Smooth muscle cell (in vitro differentiated cells): Measurements from ENCODE around the gene RALGDS. TPM values are rescaled to one million over a fixed set of nuclear protein-coding genes. Genes with fewer than 3 reads are reported as not detected.

ENCODE experiments used
- DNase-seq: peaks from one replicate; lab custom pipeline; 2025; ENCODE audit not compliant: unreplicated experiment; lab: John Stamatoyannopoulos, UW
- H2AFZ ChIP-seq: fragments of 200-600 bp; sonication (generic); 2 replicates; pipeline ENCODE4 v1.6.0; 2016; ENCODE audit warnings: antibody characterized with exemption, low read depth, mild to moderate bottlenecking
- H3F3A ChIP-seq: fragments of 200-600 bp; sonication (generic); 2 replicates; pipeline ENCODE4 v1.6.0; 2017; ENCODE audit warnings: antibody characterized with exemption, low read depth
- H3K27ac ChIP-seq: fragments of 200-600 bp; sonication (generic); 2 replicates; pipeline ENCODE4 v1.5.1; 2016; ENCODE audit warnings: low read depth, mild to moderate bottlenecking
- H3K27me3 ChIP-seq: fragments of 200-600 bp; sonication (generic); 2 replicates; pipeline ENCODE4 v1.6.1; 2016; ENCODE audit warnings: low read depth, mild to moderate bottlenecking
- H3K36me3 ChIP-seq: fragments of 200-600 bp; sonication (generic); 2 replicates; pipeline ENCODE4 v1.5.1; 2016; ENCODE audit warnings: low read depth
- H3K4me1 ChIP-seq: fragments of 200-600 bp; sonication (generic); 2 replicates; pipeline ENCODE4 v1.5.1; 2016; ENCODE audit warnings: low read depth
- H3K4me2 ChIP-seq: fragments of 200-600 bp; sonication (generic); 2 replicates; pipeline ENCODE4 v1.6.0; 2016; ENCODE audit warnings: mild to moderate bottlenecking
- H3K4me3 ChIP-seq: fragments of 200-600 bp; sonication (generic); 2 replicates; pipeline ENCODE4 v1.5.1; 2016; ENCODE audit warnings: mild to moderate bottlenecking
- H3K79me2 ChIP-seq: fragments of 200-600 bp; sonication (generic); 2 replicates; pipeline ENCODE4 v1.6.0; 2016; ENCODE audit warnings: low read depth, mild to moderate bottlenecking
- H3K9ac ChIP-seq: fragments of 200-600 bp; sonication (generic); 2 replicates; pipeline ENCODE4 v1.6.0; 2016; ENCODE audit warnings: low read depth
- H3K9me3 ChIP-seq: fragments of 200-600 bp; sonication (generic); replicated peaks from 2 replicates; pipeline ENCODE4 v1.5.1; 2016; ENCODE audit warnings: low read depth
- H4K20me1 ChIP-seq: fragments of 200-600 bp; sonication (generic); 2 replicates; pipeline ENCODE4 v1.6.0; 2016; ENCODE audit warnings: low read depth
- CTCF ChIP-seq: fragments of 200-600 bp; sonication (generic); IDR thresholded peaks from 2 replicates; pipeline ENCODE4 v1.5.1; 2017; ENCODE audit warnings: borderline replicate concordance, mild to moderate bottlenecking, antibody characterized with exemption; ENCODE audit not compliant: insufficient read depth, poor library complexity, severe bottlenecking
- WGBS: methylation state at CpG from one replicate; pipeline ENCODE4 v1.1.7; 2016; ENCODE audit warnings: low lambda C conversion rate; 5-methylcytosine and 5-hydroxymethylcytosine counted together
- polyA plus RNA-seq: library from polyadenylated mRNA; unstranded; fragments of >200 nt; fragmentation: Nextera tagmentation; extraction: Ambion mirVana; gene quantifications from 2 replicates; pipeline ENCODE4 v1.2.1, GENCODE V29; 2016
- total RNA-seq: library from RNA; depleted of rRNA; stranded (reverse); fragments of >200 nt; gene quantifications from 2 replicates; pipeline ENCODE4 v1.2.3, GENCODE V29; 2014

Gene RALGDS
- total and polyA plus RNA-seq, 2 experiments from 2014 or later, result 27.8 to 37.7 TPM

DNA sequence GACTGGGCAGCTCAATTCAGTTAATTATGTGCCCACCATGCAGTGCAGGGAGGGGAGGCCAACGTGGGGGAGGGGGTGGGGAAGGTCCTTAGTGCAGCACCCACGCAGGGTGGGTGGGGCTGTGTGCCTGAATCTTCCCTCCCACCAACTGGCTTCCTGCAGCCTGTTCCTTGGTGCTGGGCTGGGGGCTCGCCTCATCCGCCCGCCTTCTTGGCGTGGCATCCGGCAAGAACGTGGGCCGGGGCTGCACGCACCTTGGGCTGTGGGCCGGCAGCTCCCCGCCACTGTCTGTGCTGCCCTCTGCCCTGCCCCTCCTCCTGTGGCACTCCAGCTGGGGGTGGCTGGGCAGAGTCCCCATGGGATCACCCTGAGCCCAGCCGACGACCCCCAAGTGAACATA, 19.6 kb upstream of the RALGDS start:
- WGBS, result 95% methylated on average over 14 of the region's 14 CpGs
- H3F3A ChIP-seq, result peaks cover 4% of the 10 kb centered on the region
- TF ChIP-seq CTCF, result no peak
- H3K27ac ChIP-seq, result no peak overlapping the region
- no peaks in the 10 kb centered on the region for H3K36me3 ChIP-seq
- no peak overlapping the region for H2AFZ ChIP-seq
- no peaks in the 10 kb centered on the region for H3K9me3 ChIP-seq
- no peak overlapping the region for H3K4me2 ChIP-seq
- DNase-seq, result no peak
- peaks cover 47% of the 10 kb centered on the region for H3K79me2 ChIP-seq
- no peak overlapping the region for H3K9ac ChIP-seq
- H3K27me3 ChIP-seq, result no peaks in the 10 kb centered on the region
- peaks cover 95% of the 10 kb centered on the region for H4K20me1 ChIP-seq
- H3K4me1 ChIP-seq, result peaks cover 6% of the 10 kb centered on the region
- no peak overlapping the region for H3K4me3 ChIP-seq

DNA sequence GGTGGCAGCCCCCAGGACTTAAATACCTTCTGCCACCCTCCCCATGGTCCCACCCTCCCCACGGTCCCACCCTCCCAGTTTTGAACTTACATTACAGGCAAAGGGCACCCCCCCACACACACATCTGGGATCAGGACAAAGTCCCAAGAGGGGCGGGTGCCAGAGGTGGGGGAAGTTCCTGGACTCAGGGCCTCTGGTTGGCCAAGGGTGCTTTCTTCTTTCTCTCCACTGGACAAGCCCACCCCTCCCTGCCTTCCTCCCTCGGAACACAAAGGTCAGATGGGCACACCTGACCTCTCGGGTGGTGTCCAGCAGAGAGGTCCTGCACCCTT, 19.1 kb upstream of the RALGDS start:
- peaks cover 6% of the 10 kb centered on the region for H3K4me1 ChIP-seq
- DNase-seq, result no peak
- H3K27ac ChIP-seq, result no peak overlapping the region
- no peak overlapping the region for H3K9ac ChIP-seq
- H3K9me3 ChIP-seq, result no peaks in the 10 kb centered on the region
- H3K27me3 ChIP-seq, result no peaks in the 10 kb centered on the region
- no peak overlapping the region for H3K4me3 ChIP-seq
- peaks cover 4% of the 10 kb centered on the region for H3F3A ChIP-seq
- H3K36me3 ChIP-seq, result no peaks in the 10 kb centered on the region
- no peak overlapping the region for H3K4me2 ChIP-seq
- peaks cover 93% of the 10 kb centered on the region for H4K20me1 ChIP-seq
- no peak overlapping the region for H2AFZ ChIP-seq
- H3K79me2 ChIP-seq, result peaks cover 47% of the 10 kb centered on the region
- no peak for TF ChIP-seq CTCF
- WGBS, result 97% methylated on average over 3 of the region's 4 CpGs

- no peaks in the 10 kb centered on the region for H3K9me3 ChIP-seq
- DNase-seq, result no peak
- no peak overlapping the region for H3K27ac ChIP-seq
- no peak overlapping the region for H3K4me3 ChIP-seq
- H3K4me1 ChIP-seq, result peaks cover 8% of the 10 kb centered on the region
- H3K36me3 ChIP-seq, result no peaks in the 10 kb centered on the region
- H3K4me2 ChIP-seq, result no peak overlapping the region
- peaks cover 51% of the 10 kb centered on the region for H3K79me2 ChIP-seq
- peaks cover 91% of the 10 kb centered on the region for H4K20me1 ChIP-seq
- no peak overlapping the region for H3K9ac ChIP-seq
- no peaks in the 10 kb centered on the region for H3K27me3 ChIP-seq
- no peak for TF ChIP-seq CTCF
- H2AFZ ChIP-seq, result no peak overlapping the region
- peaks cover 11% of the 10 kb centered on the region for H3F3A ChIP-seq
- WGBS, result 94% methylated on average over 24 of the region's 24 CpGs
These were observed 18.5 kb upstream of the RALGDS start for GRCh38 chr9:133139246-133140173.
